ENCODE results near the gene SCMH1. TPM values are rescaled to one million over a fixed set of nuclear protein-coding genes. Genes with fewer than 3 reads are reported as not detected.

SCMH1 gene
- total and polyA plus RNA-seq, 2 experiments from 2014 or later, result 48.1 to 52.3 TPM

- Histone ChIP-seq H3K9me3 (ENCODE audit: low read depth) (no peaks in the 10 kb centered on the region), H3K27ac (peak overlapping the region; percentile 76), H3K27me3 (no peaks in the 10 kb centered on the region), H3K4me1 (ENCODE audit: insufficient read depth) (peaks cover 41% of the 10 kb centered on the region), H3K4me2 (peak overlapping the region; percentile 43), H3K9me2 (replicated peaks; ENCODE audit: insufficient read depth) (no peaks in the 10 kb centered on the region), H2AFZ (no peak overlapping the region), H3K36me3 (replicated peaks; ENCODE audit: insufficient read depth, low read depth) (no peaks in the 10 kb centered on the region), H3K4me3 (no peak overlapping the region), H4K20me1 (ENCODE audit: insufficient read depth, poor library complexity, severe bottlenecking) (no peaks in the 10 kb centered on the region), H3K79me2 (peaks cover 39% of the 10 kb centered on the region)
- no peak for TF ChIP-seq EZH2 (IDR thresholded peaks at IDR 0.05; ENCODE audit: borderline replicate concordance)
- TF ChIP-seq EZH2phosphoT487 (IDR thresholded peaks at IDR 0.05; ENCODE audit: low read depth, severe bottlenecking, unreplicated experiment), result no peak
- WGBS (ENCODE audit: low lambda C conversion rate, missing lambda C conversion rate), result 93% methylated on average over 10 of the region's 10 CpGs
- no peak for DNase-seq (ENCODE audit: low spot score)
Measured at GRCh38 chr1:40986328-40986783, 255.8 kb downstream of the SCMH1 start.

- DNase-seq (ENCODE audit: low spot score), result no peak
- H4K20me1 ChIP-seq (ENCODE audit: insufficient read depth, poor library complexity, severe bottlenecking), result no peaks in the 10 kb centered on the region
- no peak overlapping the region for H3K4me2 ChIP-seq
- peaks cover 46% of the 10 kb centered on the region for H3K4me1 ChIP-seq (ENCODE audit: insufficient read depth)
- no peaks in the 10 kb centered on the region for H3K36me3 ChIP-seq (replicated peaks; ENCODE audit: insufficient read depth, low read depth)
- H2AFZ ChIP-seq, result no peak overlapping the region
- TF ChIP-seq EZH2 (IDR thresholded peaks at IDR 0.05; ENCODE audit: borderline replicate concordance) (no peak), EZH2phosphoT487 (IDR thresholded peaks at IDR 0.05; ENCODE audit: low read depth, severe bottlenecking, unreplicated experiment) (no peak)
- no peak overlapping the region for H3K4me3 ChIP-seq
- 97% methylated on average over 3 of the region's 3 CpGs for WGBS (ENCODE audit: low lambda C conversion rate, missing lambda C conversion rate)
- H3K27ac ChIP-seq, result peak overlapping the region; percentile 76
- H3K79me2 ChIP-seq, result peaks cover 43% of the 10 kb centered on the region
- no peaks in the 10 kb centered on the region for H3K9me3 ChIP-seq (ENCODE audit: low read depth)
- H3K27me3 ChIP-seq, result no peaks in the 10 kb centered on the region
- H3K9me2 ChIP-seq (replicated peaks; ENCODE audit: insufficient read depth), result no peaks in the 10 kb centered on the region
Measured at GRCh38 chr1:40985875-40986274, 256.2 kb downstream of the SCMH1 start.

GRCh38 chr1:40985161-40985560, 256.9 kb downstream of the SCMH1 start:
- peaks cover 49% of the 10 kb centered on the region for H3K79me2 ChIP-seq

GRCh38 chr1:40984531-40984930, 257.6 kb downstream of the SCMH1 start:
- H3K27me3 ChIP-seq, result no peaks in the 10 kb centered on the region
- H3K27ac ChIP-seq, result peak overlapping the region; percentile 76
- H3K4me2 ChIP-seq, result no peak overlapping the region
- WGBS (ENCODE audit: low lambda C conversion rate, missing lambda C conversion rate), result 90% methylated on average over 4 of the region's 4 CpGs
- no peaks in the 10 kb centered on the region for H3K9me3 ChIP-seq (ENCODE audit: low read depth)
- H2AFZ ChIP-seq, result no peak overlapping the region
- H3K4me3 ChIP-seq, result no peak overlapping the region
- TF ChIP-seq CTCF (IDR thresholded peaks at IDR 0.05; ENCODE audit: poor library complexity) (no peak), EZH2phosphoT487 (IDR thresholded peaks at IDR 0.05; ENCODE audit: low read depth, severe bottlenecking, unreplicated experiment) (no peak), EZH2 (IDR thresholded peaks at IDR 0.05; ENCODE audit: borderline replicate concordance) (no peak)
- no peak for DNase-seq (ENCODE audit: low spot score)
- no peaks in the 10 kb centered on the region for H3K9me2 ChIP-seq (replicated peaks; ENCODE audit: insufficient read depth)
- H3K36me3 ChIP-seq (replicated peaks; ENCODE audit: insufficient read depth, low read depth), result no peaks in the 10 kb centered on the region
- H3K4me1 ChIP-seq (ENCODE audit: insufficient read depth), result peaks cover 52% of the 10 kb centered on the region
- H3K79me2 ChIP-seq, result peaks cover 46% of the 10 kb centered on the region
- no peaks in the 10 kb centered on the region for H4K20me1 ChIP-seq (ENCODE audit: insufficient read depth, poor library complexity, severe bottlenecking)

More at GRCh38 chr1:40985161-40985560, 256.9 kb downstream of the SCMH1 start:
- no peaks in the 10 kb centered on the region for H4K20me1 ChIP-seq (ENCODE audit: insufficient read depth, poor library complexity, severe bottlenecking)
- no peak overlapping the region for H2AFZ ChIP-seq
- H3K27ac ChIP-seq, result peak overlapping the region; percentile 76
- no peak for TF ChIP-seq CTCF (IDR thresholded peaks at IDR 0.05; ENCODE audit: poor library complexity)
- TF ChIP-seq EZH2phosphoT487 (IDR thresholded peaks at IDR 0.05; ENCODE audit: low read depth, severe bottlenecking, unreplicated experiment), result no peak
- no peak for TF ChIP-seq EZH2 (IDR thresholded peaks at IDR 0.05; ENCODE audit: borderline replicate concordance)
- no peaks in the 10 kb centered on the region for H3K27me3 ChIP-seq
- no peak for DNase-seq (ENCODE audit: low spot score)
- H3K4me1 ChIP-seq (ENCODE audit: insufficient read depth), result peaks cover 52% of the 10 kb centered on the region
- H3K9me2 ChIP-seq (replicated peaks; ENCODE audit: insufficient read depth), result no peaks in the 10 kb centered on the region
- 95% methylated on average over 5 of the region's 5 CpGs for WGBS (ENCODE audit: low lambda C conversion rate, missing lambda C conversion rate)
- no peaks in the 10 kb centered on the region for H3K36me3 ChIP-seq (replicated peaks; ENCODE audit: insufficient read depth, low read depth)
- no peak overlapping the region for H3K4me2 ChIP-seq
- H3K4me3 ChIP-seq, result no peak overlapping the region
- H3K9me3 ChIP-seq (ENCODE audit: low read depth), result no peaks in the 10 kb centered on the region

Data from hepatocyte (in vitro differentiated cells).